ENCODE results near the gene BMPER. TPM values are rescaled to one million over a fixed set of nuclear protein-coding genes. Genes with fewer than 3 reads are reported as not detected.

The BMPER gene
- total RNA-seq, 1 experiment from 2014 or later: 0.50 TPM

- CTCF ChIA-PET: no interaction called here
- intact Hi-C loops (cut with micrococcal nuclease; ENCODE audit: unreplicated experiment): no loop called here
These were observed 173.5 kb downstream of the BMPER start for GRCh38 chr7:34078864-34079263.

GRCh38 chr7:34080513-34080912 lies 175.2 kb downstream of the BMPER start:
- Histone ChIP-seq H3K4me2 (no peak overlapping the region), H3K4me3 (no peak overlapping the region), H3K4me1 (replicated peaks; ENCODE audit: insufficient read depth) (no peaks in the 10 kb centered on the region), H3K27ac (no peak overlapping the region), H2AFZ (no peak overlapping the region), H3K79me2 (ENCODE audit: low read depth) (no peaks in the 10 kb centered on the region), H3K36me3 (ENCODE audit: low read depth) (no peaks in the 10 kb centered on the region), H3F3A (ENCODE audit: insufficient read depth, low read depth) (no peaks in the 10 kb centered on the region), H3K9me3 (ENCODE audit: insufficient read depth, low read depth) (no peaks in the 10 kb centered on the region), H3K27me3 (ENCODE audit: insufficient read depth, low read depth) (no peaks in the 10 kb centered on the region), H3K9me2 (ENCODE audit: insufficient read depth) (no peaks in the 10 kb centered on the region; the same call in 1 of the 2 replicates), H4K20me1 (ENCODE audit: insufficient read depth) (no peaks in the 10 kb centered on the region)
- ChIA-PET POLR2A (ENCODE audit: unreplicated experiment) (no interaction called here), CTCF (no interaction called here)
- no TSS peak for BruUV-seq (replicated peaks)
- intact Hi-C loops (cut with micrococcal nuclease; ENCODE audit: unreplicated experiment): no loop called here
- TF ChIP-seq EZH2 (IDR thresholded peaks at IDR 0.05; ENCODE audit: low read depth) (no peak), CTCF (conservative IDR thresholded peaks at IDR 0.05) (no peak)
- DNase-seq: no peak

More at GRCh38 chr7:34078864-34079263, 173.5 kb downstream of the BMPER start:
- no peak overlapping the region for H2AFZ ChIP-seq
- H3K4me1 ChIP-seq (replicated peaks; ENCODE audit: insufficient read depth): no peaks in the 10 kb centered on the region
- no peak overlapping the region for H3K4me3 ChIP-seq
- H3F3A ChIP-seq (ENCODE audit: insufficient read depth, low read depth): no peaks in the 10 kb centered on the region
- H3K9me3 ChIP-seq (ENCODE audit: insufficient read depth, low read depth): no peaks in the 10 kb centered on the region; the same call in 1 of the 2 replicates
- BruUV-seq (replicated peaks): no TSS peak
- no peak for TF ChIP-seq EZH2 (IDR thresholded peaks at IDR 0.05; ENCODE audit: low read depth)
- TF ChIP-seq CTCF (conservative IDR thresholded peaks at IDR 0.05): no peak
- H3K36me3 ChIP-seq (ENCODE audit: low read depth): no peaks in the 10 kb centered on the region
- no peak overlapping the region for H3K4me2 ChIP-seq
- POLR2A ChIA-PET (ENCODE audit: unreplicated experiment): no interaction called here
- no peaks in the 10 kb centered on the region for H4K20me1 ChIP-seq (ENCODE audit: insufficient read depth)
- H3K9me2 ChIP-seq (ENCODE audit: insufficient read depth): no peaks in the 10 kb centered on the region; the same call in 1 of the 2 replicates
- H3K79me2 ChIP-seq (ENCODE audit: low read depth): no peaks in the 10 kb centered on the region
- H3K27me3 ChIP-seq (ENCODE audit: insufficient read depth, low read depth): no peaks in the 10 kb centered on the region
- no peak overlapping the region for H3K27ac ChIP-seq
- DNase-seq: no peak

GRCh38 chr7:34081935-34082334 lies 176.6 kb downstream of the BMPER start:
- Histone ChIP-seq H3K79me2 (ENCODE audit: low read depth) (no peaks in the 10 kb centered on the region), H3K4me2 (no peak overlapping the region), H3K4me1 (replicated peaks; ENCODE audit: insufficient read depth) (no peaks in the 10 kb centered on the region), H3K27ac (no peak overlapping the region), H3K9me3 (ENCODE audit: insufficient read depth, low read depth) (no peaks in the 10 kb centered on the region), H3F3A (ENCODE audit: insufficient read depth, low read depth) (no peaks in the 10 kb centered on the region), H3K4me3 (no peak overlapping the region), H3K36me3 (ENCODE audit: low read depth) (no peaks in the 10 kb centered on the region), H4K20me1 (ENCODE audit: insufficient read depth) (no peaks in the 10 kb centered on the region), H3K9me2 (ENCODE audit: insufficient read depth) (no peaks in the 10 kb centered on the region; the same call in 1 of the 2 replicates), H2AFZ (no peak overlapping the region), H3K27me3 (ENCODE audit: insufficient read depth, low read depth) (no peaks in the 10 kb centered on the region)
- POLR2A ChIA-PET (ENCODE audit: unreplicated experiment): no interaction called here
- DNase-seq: no peak
- CTCF ChIA-PET: no interaction called here
- intact Hi-C loops (cut with micrococcal nuclease; ENCODE audit: unreplicated experiment): no loop called here
- TF ChIP-seq CTCF (conservative IDR thresholded peaks at IDR 0.05): no peak
- no peak for TF ChIP-seq EZH2 (IDR thresholded peaks at IDR 0.05; ENCODE audit: low read depth)
- no TSS peak for BruUV-seq (replicated peaks)
